Inflammatory macrophage treated with lipopolysaccharide for 1 hour (primary cell): Measurements from ENCODE around the gene MRPL4.
"Not testable (repeated sequence)": the region's sequence is repeated elsewhere in the genome, so short reads cannot be mapped to it uniquely, and the experiment has no call there.

Source experiments
- DNase-seq, 2 donors: peaks; one replicate each; pipeline ENCODE4 v3.0.0-alpha.2; 2020 to 2022

MRPL4 gene

DNA sequence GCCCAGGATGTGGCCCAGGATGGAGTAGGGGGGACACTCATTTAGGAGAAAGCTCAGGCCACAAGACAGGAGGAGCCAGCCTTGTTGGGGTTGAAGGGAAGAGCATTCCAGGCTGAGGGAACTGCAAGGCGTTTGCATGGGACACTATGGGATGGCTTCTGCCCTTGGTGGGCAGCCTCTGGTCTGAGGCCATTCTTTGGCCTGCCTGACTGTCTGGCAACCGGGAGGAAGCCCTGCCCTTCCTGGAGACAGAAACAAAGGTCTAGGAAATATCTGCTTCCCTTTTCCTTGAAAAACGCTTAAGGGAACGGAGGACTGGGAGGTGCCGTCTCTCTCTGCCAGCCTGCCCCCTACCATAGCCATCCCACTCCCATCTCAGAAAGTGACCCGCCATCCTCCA is 16.1 kb downstream of the MRPL4 start:
- DNase-seq: no peak

- DNase-seq: peak; percentile 98 to 99
Measured at GRCh38 chr19:10269333-10270179, 17.5 kb downstream of the MRPL4 start.

- peak; percentile 94 for DNase-seq
Measured at GRCh38 chr19:10270180-10270615, 18.2 kb downstream of the MRPL4 start.

GRCh38 chr19:10270616-10271394 is 18.8 kb downstream of the MRPL4 start, which contains the start of gene ICAM1:
Gene ICAM1 (plus strand): TSS chr19:10271120. CDS start chr19:10271160, 40 bp downstream.
- DNase-seq: peak; percentile 98

DNA sequence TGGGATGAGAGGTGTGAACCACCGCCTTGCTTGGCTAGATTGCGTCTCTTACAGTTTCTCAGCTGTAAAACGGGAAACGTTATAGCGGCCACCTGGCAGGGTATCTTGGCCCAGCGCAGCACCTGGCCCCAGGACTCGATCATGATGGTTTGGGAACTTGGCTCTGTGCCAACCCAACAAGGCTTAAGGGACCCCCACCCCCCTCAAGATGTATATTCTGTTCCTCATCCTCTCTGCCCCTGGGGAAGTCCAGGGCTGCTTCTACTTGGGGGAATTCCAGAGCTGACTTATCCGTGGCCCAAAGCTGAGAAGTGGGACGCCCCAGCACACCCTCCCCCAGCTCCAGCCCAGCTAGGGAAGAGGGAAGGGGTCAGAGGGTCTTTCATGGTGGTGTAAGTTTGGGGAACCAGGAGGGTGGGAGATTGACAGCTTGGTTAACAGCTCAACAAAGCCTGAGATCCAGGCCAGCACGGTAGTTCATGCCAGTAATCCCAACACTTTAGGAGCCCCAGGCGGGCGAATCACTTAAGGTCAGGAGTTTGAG is 19.6 kb downstream of the MRPL4 start:
- peak; percentile 89 to 92 for DNase-seq

GRCh38 chr19:10274589-10274988 is 22.6 kb downstream of the MRPL4 start:
- DNase-seq: no peak

- DNase-seq: peak in 1 of 2 donors; percentile 62
Measured at GRCh38 chr19:10277795-10278589, 26.0 kb downstream of the MRPL4 start.

GRCh38 chr19:10278935-10279334 is 26.9 kb downstream of the MRPL4 start:
- no peak for DNase-seq

DNA sequence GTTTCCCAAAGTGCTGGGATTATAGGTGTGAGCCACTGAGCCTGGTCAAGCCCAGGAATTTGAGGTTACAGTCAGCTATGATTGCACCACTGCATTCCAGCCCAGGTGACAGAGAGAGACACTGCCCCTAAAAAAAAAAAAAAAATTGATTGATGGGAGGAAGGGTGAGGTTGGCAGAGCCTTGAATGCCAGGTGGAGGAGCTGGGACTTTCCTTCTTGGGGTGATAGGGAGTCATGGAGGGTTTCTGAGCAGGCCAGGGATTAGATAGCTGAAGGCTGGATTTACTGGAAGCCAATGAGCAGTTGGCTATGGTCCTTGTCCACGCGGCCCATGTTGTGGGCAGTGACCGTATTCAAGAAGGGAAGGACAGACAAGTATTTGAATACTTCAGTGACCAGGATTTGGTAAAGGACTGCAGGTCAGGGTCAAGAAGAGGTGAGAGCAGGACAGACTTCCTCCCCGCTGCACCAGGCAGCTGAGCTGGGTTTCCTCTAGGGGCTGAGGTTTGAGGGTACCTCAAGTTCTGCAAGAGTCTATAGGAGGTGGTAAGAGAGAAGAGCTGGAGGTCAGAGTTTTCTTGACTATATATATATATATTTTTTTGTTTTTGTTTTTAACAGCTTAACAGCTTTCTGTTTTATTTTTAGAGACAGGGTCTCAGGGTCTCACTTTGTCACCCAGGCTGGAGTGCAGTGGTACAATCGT is 27.9 kb downstream of the MRPL4 start:
- no peak for DNase-seq

DNA sequence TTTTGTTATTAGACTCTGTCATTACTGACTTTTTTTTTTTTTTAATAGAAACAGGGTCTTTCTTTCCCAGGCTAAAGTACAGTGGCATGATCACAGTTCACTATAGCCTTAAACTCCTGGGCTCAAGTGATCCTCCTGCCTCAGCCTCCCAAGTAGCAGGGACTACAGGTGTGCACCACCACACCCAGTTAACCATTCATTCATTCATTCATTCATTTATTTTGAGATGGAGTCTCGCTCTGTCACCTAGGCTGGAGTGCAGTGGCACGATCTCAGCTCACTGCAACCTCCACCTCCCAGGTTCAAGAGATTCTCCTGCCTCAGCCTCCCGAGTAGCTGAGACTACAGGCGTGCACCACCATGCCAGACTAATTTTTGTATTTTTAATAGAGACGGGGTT is 30.0 kb downstream of the MRPL4 start:
- DNase-seq: not testable (repeated sequence)

DNA sequence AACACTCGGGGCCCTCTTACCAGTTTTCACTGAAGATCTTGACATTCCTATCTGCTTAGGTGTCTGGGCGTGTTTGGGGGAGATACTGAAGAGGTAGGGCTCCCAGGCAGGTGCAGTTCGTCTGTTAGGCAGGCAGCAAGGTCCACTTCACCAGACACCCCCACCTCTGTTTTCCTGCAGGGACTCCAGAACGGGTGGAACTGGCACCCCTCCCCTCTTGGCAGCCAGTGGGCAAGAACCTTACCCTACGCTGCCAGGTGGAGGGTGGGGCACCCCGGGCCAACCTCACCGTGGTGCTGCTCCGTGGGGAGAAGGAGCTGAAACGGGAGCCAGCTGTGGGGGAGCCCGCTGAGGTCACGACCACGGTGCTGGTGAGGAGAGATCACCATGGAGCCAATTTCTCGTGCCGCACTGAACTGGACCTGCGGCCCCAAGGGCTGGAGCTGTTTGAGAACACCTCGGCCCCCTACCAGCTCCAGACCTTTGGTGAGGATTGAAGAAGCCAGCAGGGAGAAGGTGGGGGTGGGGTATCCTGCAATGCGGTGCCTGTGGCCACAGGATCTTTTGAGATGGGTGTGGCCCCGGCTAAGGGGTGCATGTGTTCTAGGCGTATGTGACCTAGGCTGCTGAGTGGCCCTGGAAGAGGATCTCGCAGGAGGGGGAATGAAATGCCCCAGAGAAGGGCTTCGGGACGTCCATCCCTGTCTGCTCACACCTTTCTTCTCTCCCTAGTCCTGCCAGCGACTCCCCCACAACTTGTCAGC is 31.5 kb downstream of the MRPL4 start:
- DNase-seq: no peak

DNA sequence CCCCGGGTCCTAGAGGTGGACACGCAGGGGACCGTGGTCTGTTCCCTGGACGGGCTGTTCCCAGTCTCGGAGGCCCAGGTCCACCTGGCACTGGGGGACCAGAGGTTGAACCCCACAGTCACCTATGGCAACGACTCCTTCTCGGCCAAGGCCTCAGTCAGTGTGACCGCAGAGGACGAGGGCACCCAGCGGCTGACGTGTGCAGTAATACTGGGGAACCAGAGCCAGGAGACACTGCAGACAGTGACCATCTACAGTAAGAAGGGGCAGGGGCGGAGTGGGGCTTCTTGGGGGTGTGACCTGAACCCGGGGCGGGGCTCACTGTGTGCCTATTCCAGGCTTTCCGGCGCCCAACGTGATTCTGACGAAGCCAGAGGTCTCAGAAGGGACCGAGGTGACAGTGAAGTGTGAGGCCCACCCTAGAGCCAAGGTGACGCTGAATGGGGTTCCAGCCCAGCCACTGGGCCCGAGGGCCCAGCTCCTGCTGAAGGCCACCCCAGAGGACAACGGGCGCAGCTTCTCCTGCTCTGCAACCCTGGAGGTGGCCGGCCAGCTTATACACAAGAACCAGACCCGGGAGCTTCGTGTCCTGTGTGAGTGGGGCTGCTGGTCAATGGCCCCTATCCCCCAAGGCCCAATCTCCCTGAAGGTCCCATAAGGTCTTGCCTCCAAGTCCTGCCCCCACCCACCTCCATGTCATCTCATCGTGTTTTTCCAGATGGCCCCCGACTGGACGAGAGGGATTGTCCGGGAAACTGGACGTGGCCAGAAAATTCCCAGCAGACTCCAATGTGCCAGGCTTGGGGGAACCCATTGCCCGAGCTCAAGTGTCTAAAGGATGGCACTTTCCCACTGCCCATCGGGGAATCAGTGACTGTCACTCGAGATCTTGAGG is 32.3 kb downstream of the MRPL4 start:
- DNase-seq: no peak

- no peak for DNase-seq
Measured at GRCh38 chr19:10284960-10285278, 32.9 kb downstream of the MRPL4 start.

- no peak for DNase-seq
Measured at GRCh38 chr19:10285393-10285792, 33.4 kb downstream of the MRPL4 start.

DNA sequence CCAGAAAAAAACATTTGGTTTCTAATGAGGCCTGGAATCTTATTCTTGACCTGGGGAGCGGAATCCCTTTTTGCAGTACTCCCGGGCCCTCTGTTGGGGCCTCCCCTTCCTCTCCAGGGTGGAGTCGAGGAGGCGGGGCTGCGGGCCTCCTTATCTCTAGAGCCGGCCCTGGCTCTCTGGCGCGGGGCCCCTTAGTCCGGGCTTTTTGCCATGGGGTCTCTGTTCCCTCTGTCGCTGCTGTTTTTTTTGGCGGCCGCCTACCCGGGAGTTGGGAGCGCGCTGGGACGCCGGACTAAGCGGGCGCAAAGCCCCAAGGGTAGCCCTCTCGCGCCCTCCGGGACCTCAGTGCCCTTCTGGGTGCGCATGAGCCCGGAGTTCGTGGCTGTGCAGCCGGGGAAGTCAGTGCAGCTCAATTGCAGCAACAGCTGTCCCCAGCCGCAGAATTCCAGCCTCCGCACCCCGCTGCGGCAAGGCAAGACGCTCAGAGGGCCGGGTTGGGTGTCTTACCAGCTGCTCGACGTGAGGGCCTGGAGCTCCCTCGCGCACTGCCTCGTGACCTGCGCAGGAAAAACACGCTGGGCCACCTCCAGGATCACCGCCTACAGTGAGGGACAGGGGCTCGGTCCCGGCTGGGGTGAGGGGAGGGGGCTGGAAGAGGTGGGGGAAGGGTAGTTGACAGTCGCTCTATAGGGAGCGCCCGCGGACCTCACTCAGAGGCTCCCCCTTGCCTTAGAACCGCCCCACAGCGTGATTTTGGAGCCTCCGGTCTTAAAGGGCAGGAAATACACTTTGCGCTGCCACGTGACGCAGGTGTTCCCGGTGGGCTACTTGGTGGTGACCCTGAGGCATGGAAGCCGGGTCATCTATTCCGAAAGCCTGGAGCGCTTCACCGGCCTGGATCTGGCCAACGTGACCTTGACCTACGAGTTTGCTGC is 35.1 kb downstream of the MRPL4 start, which contains the start of gene ICAM4:
TSS of gene ICAM4 (plus strand) at position 153 of the 935 bp plus-strand sequence. CDS start at position 211, 58 bp downstream.
- peak; percentile 73 to 86 for DNase-seq

DNA sequence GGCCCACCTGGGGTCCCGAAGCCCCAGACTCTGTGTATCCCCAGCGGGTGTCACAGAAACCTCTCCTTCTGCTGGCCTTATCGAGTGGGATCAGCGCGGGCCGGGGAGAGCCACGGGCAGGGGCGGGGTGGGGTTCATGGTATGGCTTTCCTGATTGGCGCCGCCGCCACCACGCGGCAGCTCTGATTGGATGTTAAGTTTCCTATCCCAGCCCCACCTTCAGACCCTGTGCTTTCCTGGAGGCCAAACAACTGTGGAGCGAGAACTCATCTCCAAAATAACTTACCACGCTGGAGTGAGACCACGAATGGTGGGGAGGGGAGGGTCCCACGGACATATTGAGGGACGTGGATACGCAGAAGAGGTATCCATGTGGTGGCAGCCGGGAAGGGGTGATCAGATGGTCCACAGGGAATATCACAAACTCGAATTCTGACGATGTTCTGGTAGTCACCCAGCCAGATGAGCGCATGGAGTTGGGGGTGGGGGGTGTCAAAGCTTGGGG is 36.7 kb downstream of the MRPL4 start:
- DNase-seq: peak; percentile 65 to 77

DNA sequence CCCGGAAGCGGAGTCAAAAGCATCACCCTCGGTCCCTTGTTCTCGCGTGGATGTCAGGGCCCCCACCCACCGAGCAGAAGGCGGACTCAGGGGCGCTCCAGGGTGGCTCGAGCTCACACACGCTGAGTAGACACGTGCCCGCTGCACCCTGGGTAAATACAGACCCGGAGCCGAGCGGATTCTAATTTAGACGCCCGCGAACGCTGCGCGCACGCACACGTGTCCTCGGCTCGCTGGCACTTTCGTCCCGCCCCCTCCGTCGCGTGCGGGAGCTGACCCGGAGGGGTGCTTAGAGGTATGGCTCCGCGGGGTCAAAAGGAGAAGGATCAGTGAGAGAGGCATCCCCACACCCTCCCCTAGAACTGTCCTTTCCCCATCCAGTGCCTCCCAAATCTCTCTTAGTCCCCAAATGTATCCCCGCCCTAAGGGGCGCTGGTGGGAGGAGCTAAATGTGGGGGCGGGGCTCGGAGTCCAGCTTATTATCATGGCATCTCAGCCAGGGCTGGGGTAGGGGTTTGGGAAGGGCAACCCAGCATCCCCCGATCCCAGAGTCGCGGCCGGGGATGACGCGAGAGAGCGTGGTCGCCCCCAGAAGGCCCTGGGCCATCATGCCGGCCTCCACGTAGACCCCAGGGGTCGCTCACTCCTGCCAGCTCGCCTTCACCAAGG is 37.3 kb downstream of the MRPL4 start:
- peak; percentile 75 to 85 for DNase-seq

DNA sequence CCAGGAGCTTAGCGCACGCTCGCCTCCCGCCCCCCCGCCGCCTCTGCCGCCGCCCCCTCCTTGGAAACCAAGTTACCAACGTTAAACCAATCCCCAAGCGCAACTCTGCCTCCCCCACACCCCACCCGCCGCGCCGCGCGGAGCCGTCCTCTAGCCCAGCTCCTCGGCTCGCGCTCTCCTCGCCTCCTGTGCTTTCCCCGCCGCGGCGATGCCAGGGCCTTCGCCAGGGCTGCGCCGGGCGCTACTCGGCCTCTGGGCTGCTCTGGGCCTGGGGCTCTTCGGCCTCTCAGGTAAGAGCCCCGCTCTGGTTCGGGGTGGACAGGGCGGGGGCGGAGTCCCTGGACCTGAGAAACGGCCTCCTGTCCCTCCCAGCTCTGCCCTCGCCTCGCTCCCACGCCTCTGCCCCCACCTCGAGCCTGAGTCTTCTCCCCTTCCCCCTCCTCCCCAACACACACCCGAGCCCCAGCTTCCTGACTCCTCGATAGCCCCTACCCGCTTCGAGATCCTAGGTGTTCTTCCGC is 37.9 kb downstream of the MRPL4 start, which contains the start of gene ICAM5:
TSS of gene ICAM5 (plus strand) at position 117 of the 521 bp plus-strand sequence. CDS start at position 209, 92 bp downstream.
- DNase-seq: peak in 1 of 2 donors; percentile 53
